Measurements from ENCODE around the gene APIP.

GRCh38 chr11:34855021-34855753 lies 61.0 kb downstream of the APIP start:
- TF ChIP-seq POLR2A (IDR thresholded peaks at IDR 0.05) (no peak), CTCF (IDR thresholded peaks at IDR 0.05) (no peak)

All from tibial nerve (tissue), 3 donors.